GM19324 (cell line): ENCODE results near the gene AGFG2.

ENCODE experiments used
- ATAC-seq: cut with Tn5 transposase; IDR thresholded peaks from one replicate; pipeline ENCODE4 v1.9.1; 2021; ENCODE audit warnings: mild to moderate bottlenecking, moderate library complexity; ENCODE audit not compliant: unreplicated experiment, low FRiP score

AGFG2 gene

DNA sequence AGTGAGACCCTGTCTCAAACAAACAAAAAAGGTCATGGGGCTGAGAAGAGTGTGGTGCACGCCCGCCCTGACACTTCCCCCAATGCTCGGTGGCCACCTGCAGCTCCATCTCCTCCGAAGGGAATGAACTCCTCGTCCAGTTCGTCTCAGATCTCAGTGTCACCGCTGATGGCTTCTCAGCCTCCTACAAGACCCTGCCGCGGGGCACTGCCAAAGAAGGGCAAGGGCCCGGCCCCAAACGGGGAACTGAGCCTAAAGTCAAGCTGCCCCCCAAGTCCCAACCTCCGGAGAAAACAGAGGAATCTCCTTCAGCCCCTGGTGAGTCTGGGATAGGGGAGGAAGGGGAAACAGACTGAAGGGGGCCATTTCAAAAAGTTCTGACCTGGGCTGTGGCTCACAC lies 67.3 kb downstream of the AGFG2 start:
- ATAC-seq, result no peak

DNA sequence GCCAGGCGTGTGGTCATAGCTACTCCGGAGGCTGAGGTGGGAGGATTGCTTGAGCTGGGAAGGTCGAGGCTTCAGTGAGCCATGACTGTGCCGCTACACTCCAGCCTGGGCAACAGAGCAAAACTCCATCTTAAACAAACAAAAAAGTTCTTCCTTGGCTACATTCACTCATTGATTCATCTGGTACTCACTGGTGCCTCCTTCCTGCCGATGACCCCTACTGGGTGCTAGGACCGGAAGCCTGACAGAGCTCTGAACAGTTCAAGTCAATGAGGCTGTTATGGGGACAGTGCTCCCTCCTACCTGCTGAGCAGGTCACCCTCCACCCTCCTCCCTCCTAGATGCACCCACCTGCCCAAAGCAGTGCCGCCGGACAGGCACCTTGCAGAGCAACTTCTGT lies 68.1 kb downstream of the AGFG2 start:
- ATAC-seq, result no peak

DNA sequence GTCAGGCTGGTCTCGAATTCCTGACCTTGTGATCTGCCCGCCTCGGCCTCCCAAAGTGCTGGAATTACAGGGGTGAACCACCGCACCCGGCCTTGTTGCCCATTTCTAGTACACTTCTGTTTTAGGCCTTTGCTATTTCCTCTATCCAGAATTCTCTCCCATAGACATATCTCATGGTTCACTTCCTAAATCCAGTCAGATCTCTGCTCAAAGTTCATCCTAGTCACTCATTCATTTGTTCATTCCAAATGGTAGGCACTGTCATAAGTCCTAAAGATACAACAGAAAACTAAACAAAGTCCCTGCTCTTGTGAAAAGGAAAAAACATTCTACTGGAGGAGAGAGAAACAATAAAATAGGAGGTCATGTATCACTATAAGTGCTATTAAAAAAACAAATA lies 71.0 kb downstream of the AGFG2 start:
- ATAC-seq, result no peak

DNA sequence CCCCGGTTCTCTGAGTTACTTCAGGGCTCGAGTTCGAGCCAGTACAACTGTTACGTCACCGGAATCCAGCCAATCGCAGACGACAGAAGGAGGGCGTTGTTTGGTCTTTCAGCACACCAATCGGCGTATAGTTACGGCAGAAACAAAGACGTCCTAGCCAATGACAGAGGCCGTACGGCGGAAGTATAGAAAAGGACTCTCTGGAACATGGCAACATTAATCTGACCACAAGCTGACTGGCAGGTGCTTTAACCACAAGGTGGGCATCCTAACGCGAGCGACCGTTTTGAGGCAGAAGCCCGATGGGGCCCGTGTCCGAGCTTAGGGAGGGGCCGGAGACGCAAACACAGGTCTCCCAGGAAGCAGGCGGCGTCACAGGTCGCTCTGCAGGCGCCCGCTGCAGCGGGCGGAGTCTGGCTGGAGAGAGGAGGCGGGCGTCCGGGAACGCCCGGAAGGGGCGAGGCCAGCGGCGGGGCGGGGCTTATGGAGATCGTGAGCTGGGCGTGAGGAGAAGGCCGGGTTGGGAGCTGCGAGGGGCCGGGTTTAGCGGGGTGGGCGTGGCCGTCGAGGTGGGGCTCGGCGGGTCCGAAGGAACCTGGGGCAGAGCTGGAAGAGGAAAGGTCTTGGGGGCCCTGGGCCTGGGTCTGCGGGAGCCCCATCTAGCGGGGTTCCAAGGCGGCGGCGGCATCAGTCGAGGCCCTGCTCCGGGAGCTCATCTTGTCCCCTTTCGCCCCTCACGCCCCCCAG lies 73.2 kb downstream of the AGFG2 start, which contains the start of gene MOSPD3:
Gene MOSPD3 (plus strand): TSS at position 558 of the 747 bp plus-strand sequence. CDS start 252 bp downstream, outside the sequence.
- ATAC-seq, result peak; percentile 90

DNA sequence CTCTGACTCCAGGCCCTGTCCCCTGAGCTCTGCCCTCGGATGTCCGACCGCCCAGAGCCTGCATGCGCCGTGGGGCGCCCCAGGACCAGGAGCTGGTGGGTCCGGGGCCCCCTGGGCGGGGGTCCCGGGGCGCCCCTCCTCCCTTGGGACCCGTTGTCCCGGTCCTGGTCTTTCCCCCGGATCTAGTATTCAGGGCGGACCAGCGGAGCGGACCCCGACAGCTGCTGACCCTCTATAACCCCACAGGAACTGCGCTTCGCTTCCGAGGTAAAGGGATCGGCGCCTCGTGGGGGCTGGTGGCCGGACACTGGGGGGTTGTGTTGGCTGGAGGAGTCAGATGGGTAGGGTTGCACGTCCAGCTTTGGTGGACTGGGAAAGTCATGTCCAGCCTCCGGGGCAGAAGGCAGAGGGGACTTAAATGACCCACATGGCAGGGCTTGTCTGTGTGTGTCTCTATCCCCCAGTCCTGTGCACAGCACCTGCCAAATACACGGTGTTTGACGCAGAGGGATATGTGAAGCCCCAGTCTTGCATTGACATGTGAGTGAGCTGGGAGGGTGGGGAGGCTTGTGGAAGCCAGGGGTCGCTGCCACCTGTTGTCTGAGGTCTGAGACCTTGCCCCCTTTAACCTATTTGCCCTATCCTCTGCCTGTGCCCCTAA lies 73.9 kb downstream of the AGFG2 start:
- peak; percentile 1 for ATAC-seq

DNA sequence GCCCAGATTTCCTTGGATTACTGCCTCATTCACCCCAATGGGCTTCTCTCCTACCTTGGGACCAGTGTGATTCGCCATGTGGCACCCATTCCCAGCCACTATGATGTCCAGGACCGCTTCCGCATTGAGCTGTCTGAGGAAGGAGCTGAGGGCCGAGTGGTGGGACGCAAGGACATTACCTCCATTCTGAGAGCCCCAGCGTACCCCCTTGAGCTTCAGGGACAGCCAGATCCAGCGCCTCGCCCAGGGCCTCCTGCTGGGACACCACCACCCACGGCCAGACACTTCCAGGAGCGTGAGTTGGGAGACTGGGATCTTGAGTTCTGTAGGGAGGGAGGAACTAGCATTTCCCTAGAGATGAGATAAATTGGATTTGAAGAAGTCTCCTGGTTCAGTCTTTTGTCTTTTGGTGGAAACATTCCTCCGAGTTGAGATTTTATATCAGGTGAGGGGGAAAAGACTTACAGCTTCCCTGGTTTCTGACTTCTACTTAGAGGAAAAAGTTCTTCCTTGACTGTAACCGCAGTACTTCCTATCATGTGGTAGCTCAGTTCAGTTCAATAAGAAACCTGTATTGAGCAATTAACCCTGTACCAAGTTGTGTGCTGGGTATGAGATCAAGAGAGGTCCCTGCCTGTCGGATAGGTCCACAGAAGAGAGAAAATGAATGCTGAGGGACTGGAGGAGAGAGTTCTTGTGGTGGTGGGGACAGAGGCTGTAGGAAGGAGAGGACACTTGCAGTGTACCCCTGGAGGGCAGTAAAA lies 74.6 kb downstream of the AGFG2 start:
- ATAC-seq, result no peak

DNA sequence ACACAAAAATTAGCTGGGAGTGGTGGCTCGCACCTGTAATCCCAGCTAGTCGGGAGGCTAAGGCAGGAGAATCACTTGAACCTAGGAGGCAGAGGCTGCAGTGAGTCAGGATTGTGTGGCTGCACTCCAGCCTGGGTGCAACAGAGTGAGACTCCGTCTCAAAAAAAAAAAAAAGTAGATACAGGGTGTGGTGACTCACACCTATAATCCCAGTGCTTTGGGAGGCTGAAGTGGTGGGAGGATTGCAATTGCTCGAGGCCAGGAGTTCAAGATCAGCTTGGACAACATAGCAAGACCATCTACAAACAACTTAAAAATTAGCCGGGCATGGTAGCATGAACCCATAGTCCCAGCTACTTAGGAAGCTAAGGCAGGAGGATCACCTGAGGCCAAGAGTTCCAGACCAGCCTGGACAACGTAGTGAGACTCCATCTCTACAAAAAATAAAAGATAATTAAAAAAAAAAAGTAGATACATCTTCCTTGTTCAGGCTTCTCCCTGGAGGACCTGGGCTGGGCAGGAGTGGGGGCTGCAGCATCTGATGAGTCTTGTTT lies 75.4 kb downstream of the AGFG2 start:
- ATAC-seq, result no peak
